Omental fat pad (tissue), 4 donors: ENCODE data around the gene KIZ. TPM values are rescaled to one million over a fixed set of nuclear protein-coding genes. Genes with fewer than 3 reads are reported as not detected.

Source experiments
- ATAC-seq: fragments of 150-250 bp; one replicate; pipeline ENCODE4 v1.9.1; 2016; ENCODE audit warnings: mild to moderate bottlenecking, moderate library complexity; ENCODE audit not compliant: low FRiP score
- DNase-seq: peaks from one replicate; pipeline ENCODE4 v3.0.0-alpha.2; 2019; ENCODE audit warnings: low spot score
- total RNA-seq, 4 donors: library from RNA; depleted of rRNA; stranded (reverse); fragments of >200 nt; gene quantifications; one replicate each; pipeline ENCODE4 v1.1.0, GENCODE V29; 2016
- TF ChIP-seq, protein P1 (sequence below), 3 donors: fragments of 450-650 bp; IDR thresholded peaks; one replicate each; pipeline ENCODE4 v1.5.1; 2016 to 2017; ENCODE audit warnings: antibody characterized with exemption in 3 of 3, mild to moderate bottlenecking in 3 of 3, moderate library complexity in 2 of 3

The KIZ gene
- total RNA-seq, 4 donors from 2014 or later: 19.1 to 33.7 (median 23.7) TPM

DNA sequence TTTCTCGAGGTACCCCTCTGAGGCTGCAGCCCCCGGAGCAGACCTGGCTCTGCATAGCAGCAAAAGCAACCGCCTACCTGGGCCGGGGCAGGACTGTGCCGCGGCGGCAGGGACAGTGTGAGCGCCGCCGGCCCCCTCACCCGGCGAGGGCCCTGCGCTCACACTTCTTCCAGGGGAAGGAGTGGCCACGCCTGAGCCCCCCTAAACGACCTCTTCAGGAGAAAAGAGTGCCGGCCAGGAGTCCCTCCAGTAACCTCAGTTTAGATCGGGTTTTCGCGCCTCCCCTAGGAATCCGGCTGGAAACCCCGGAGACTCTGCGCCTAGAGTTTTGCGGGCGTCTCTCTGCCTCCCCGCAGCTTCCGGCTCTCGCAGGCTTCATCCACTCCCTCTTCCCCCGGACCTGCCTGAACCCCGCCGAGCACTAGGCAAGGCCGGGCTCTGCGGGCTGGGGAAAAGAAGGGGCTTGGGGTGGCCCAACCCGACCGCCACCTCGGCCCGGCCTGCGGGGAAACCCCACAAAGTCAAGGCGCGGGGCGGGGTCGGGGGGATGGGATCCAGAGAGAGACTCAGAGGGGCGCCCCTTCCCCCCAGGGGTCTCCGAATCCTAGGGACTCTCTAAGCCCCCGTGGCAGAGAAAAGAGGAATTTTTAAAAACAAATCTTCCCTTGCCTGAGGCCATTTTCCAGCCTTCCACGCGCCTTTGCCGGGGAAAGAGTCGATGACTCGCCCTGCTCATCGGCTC is 20.3 kb upstream of the KIZ start:
- ATAC-seq (no peak), DNase-seq (no peak)
- TF ChIP-seq, protein P1, sequence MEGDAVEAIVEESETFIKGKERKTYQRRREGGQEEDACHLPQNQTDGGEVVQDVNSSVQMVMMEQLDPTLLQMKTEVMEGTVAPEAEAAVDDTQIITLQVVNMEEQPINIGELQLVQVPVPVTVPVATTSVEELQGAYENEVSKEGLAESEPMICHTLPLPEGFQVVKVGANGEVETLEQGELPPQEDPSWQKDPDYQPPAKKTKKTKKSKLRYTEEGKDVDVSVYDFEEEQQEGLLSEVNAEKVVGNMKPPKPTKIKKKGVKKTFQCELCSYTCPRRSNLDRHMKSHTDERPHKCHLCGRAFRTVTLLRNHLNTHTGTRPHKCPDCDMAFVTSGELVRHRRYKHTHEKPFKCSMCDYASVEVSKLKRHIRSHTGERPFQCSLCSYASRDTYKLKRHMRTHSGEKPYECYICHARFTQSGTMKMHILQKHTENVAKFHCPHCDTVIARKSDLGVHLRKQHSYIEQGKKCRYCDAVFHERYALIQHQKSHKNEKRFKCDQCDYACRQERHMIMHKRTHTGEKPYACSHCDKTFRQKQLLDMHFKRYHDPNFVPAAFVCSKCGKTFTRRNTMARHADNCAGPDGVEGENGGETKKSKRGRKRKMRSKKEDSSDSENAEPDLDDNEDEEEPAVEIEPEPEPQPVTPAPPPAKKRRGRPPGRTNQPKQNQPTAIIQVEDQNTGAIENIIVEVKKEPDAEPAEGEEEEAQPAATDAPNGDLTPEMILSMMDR (IDR thresholded peaks at IDR 0.05): no peak

DNA sequence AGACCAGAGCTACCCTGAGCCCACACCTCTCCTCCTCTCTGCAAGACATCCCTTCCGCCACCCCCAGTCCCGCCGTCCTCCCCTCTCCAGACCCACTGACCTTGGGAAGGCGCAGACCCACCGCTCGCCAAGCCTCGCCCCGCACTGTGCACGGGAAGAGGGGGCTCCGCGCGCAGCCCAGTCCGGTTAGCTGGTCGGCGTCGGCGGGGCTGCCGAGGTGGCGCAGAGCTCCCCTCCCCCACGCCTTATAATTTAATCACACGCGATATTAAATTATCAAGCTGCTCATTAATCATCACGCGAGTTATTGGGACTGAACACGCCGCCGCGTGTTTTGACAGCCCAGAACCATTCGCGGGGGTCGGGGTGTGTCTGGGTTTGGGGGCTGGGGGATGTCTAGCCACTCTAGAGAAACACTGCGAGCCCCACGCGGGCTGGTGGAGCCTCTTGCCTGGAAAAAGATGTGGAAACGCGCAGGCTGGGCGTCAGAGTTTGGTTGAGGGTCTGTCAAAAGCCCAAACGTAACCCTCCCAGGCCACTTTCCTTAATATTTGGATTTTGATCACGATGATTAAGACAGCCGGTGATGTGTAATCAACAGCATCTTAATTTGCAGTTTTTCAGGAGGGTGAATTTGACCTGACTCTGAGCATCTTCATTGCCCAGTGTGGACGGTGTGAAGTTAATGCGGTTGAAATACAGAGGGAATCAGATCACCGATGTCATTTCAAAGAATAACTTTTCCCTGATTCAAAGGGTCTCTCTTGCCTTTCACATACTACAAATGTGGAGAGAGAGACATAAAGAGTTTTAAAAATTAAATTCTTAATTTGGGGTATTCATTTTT is 19.5 kb upstream of the KIZ start, which contains the start of gene LINC00237:
Gene LINC00237, minus strand, starts transcription at position 188 of the 847 bp plus-strand sequence.
- TF ChIP-seq, protein P1 (IDR thresholded peaks at IDR 0.05): no peak
- ATAC-seq (no peak), DNase-seq (no peak)

DNA sequence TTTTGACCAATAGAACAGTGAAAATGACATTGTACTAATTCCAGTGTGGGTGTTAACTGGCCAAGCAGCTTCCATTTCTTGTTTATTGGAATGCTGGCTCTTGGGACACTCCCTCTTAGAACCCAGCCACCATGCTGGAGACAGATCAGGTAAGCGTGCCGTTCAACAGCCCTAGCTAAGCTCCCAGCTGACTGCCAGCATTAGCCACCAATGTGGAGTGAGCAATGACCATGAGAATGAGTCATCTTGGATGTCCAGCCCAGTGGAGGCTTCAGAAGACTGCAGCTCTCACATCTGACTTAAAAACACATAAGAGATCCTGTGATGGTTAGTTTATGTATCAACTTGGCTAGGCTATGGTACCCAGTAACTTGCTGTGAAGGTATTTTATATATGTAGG is 16.7 kb upstream of the KIZ start:
- DNase-seq (no peak), ATAC-seq (no peak)
- TF ChIP-seq, protein P1 (IDR thresholded peaks at IDR 0.05): no peak

DNA sequence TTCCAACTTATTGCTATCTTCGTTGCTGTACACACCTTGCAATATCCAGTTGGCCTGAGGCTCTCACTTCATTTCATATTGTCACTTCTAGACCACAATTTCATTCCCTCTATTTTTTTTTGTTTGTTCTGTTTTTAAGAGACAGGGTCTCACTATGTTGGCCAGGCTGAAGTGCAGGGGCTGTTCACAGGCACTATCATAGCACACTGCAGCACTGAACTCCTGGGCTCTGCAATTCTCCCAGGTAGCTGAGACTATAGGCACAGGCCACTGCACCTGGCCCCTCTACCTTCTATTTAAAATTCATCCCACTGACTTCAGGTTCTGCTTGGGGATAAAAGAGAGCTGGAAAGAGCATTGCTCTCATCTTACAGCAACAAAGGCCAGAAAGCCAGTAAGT is 15.1 kb upstream of the KIZ start:
- TF ChIP-seq, protein P1 (IDR thresholded peaks at IDR 0.05): no peak
- DNase-seq (no peak), ATAC-seq (no peak)

DNA sequence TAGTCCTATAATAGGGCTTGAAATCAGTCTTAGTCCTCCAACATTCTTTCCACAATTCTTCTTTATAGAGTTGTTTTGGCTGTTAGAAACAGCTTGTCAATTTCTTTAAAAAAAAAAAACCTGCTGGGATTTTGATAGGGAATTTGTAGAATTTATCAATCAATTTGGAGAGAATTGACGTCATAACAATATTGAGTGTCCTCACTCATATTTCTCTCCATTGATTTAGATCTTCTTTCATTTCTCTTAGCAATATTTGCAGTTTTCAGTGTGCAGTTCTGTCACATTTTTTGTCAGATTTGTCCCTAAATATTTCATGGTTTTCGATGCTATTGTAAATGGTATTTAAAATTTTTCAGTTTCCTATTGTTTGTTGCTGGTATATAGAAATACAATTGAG is 14.5 kb upstream of the KIZ start:
- ATAC-seq (no peak), DNase-seq (no peak)
- TF ChIP-seq, protein P1 (IDR thresholded peaks at IDR 0.05): no peak

DNA sequence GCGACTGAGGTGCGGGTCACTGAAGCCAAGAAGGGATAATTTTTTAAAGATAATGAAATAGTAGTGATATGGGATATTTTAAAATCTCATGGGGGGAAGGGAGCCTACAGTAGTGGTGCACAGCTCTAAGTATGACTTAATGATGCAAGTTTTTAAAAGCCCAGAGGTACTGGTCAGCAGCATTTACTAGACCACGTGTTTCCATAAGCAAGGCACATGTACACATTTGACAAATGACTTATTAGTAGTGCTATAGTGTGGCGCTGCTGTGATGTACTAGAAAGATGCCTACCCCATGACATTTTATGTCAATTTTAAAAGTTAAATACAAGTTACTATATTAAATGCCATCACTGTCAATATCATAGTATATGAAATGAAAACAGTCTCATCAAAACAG is 12.2 kb upstream of the KIZ start:
- TF ChIP-seq, protein P1 (IDR thresholded peaks at IDR 0.05): no peak
- ATAC-seq (no peak), DNase-seq (no peak)
